Endothelial cell of umbilical vein (primary cell): ENCODE data around the gene CRHR2. TPM values are rescaled to one million over a fixed set of nuclear protein-coding genes. Genes with fewer than 3 reads are reported as not detected.

ENCODE experiments used
- BruUV-seq: library from RNA; stranded (reverse); fragments of 400-500 nt; replicated peaks from 2 replicates; lab custom pipeline; 2021; lab: Mats Ljungman, UMichigan
- CTCF ChIA-PET: fragments of 300-600, 350-600 bp; sonication (Branson Sonifier 250); formaldehyde crosslinking; loops from one replicate; lab custom pipeline; 2021; ENCODE audit warnings: antibody characterized with exemption, inconsistent platforms; lab: Charles Lee
- POLR2A ChIA-PET: fragments of 300-600, 350-600 bp; sonication (Branson Sonifier 250); formaldehyde crosslinking; loops from one replicate; lab custom pipeline; 2021; ENCODE audit warnings: antibody characterized with exemption, inconsistent platforms; lab: Charles Lee
- DNase-seq: peaks from one replicate; pipeline ENCODE4 v3.0.0-alpha.2; 2011; ENCODE audit warnings: low read depth, low spot score
- FAIRE-seq: peaks from 2 replicates; lab custom pipeline; 2011; peaks lifted over from hg19 to GRCh38; lab: Jason Lieb, UNC
- H2AFZ ChIP-seq: 2 replicates; pipeline ENCODE4 v1.6.0; 2012; ENCODE audit warnings: low read depth, low read length, control low read depth, inconsistent platforms
- H3K27ac ChIP-seq: 2 replicates; pipeline ENCODE4 v1.5.1; 2011; ENCODE audit warnings: low read depth, mild to moderate bottlenecking, control low read depth, low read length, moderate library complexity; ENCODE audit not compliant: insufficient read depth
- H3K27me3 ChIP-seq, 2 experiments: 2 replicates each; pipeline versions ENCODE4 v1.6.0 to v1.6.1; 2011; ENCODE audit warnings: low read length in 2 of 2, mixed read lengths in 1 of 2; ENCODE audit not compliant: control insufficient read depth in 2 of 2, insufficient read depth in 2 of 2
- H3K36me3 ChIP-seq, 2 experiments: 2 replicates in 1 of 2; 3 replicates in 1 of 2; pipeline ENCODE4 v1.5.1; 2011; ENCODE audit warnings: low read length in 2 of 2, mild to moderate bottlenecking in 1 of 2, moderate library complexity in 1 of 2; ENCODE audit not compliant: control insufficient read depth in 2 of 2, insufficient read depth in 2 of 2; ENCODE audit errors: extremely low read depth in 1 of 2
- H3K4me1 ChIP-seq: 3 replicates; pipeline ENCODE4 v1.5.1; 2011; ENCODE audit warnings: mild to moderate bottlenecking, low read length; ENCODE audit not compliant: control insufficient read depth, insufficient read depth; ENCODE audit errors: extremely low read depth
- H3K4me2 ChIP-seq: 2 replicates; pipeline ENCODE4 v1.6.1; 2011; ENCODE audit warnings: low read length, control low read depth, mixed read lengths; ENCODE audit not compliant: insufficient read depth
- H3K4me3 ChIP-seq, 3 experiments: fragments of 200-600 bp in 1 of 3; sonication (generic), shearing (Covaris generic) in 1 of 3; replicated peaks in 1 of 3; 2 replicates each; pipeline ENCODE4 v1.5.1; 2011 to 2016; ENCODE audit warnings: control low read depth in 3 of 3, low read length in 3 of 3, mild to moderate bottlenecking in 2 of 3, inconsistent platforms in 1 of 3, low read depth in 1 of 3, moderate library complexity in 1 of 3; ENCODE audit not compliant: insufficient read depth in 1 of 3
- H3K79me2 ChIP-seq: 2 replicates; pipeline ENCODE4 v1.6.0; 2012; ENCODE audit warnings: low read length, inconsistent platforms; ENCODE audit not compliant: control insufficient read depth, insufficient read depth
- H3K9ac ChIP-seq: replicated peaks from 2 replicates; pipeline ENCODE3; 2011; ENCODE audit warnings: low read length, control low read depth; ENCODE audit not compliant: insufficient read depth; ENCODE audit errors: extremely low read depth
- H3K9me1 ChIP-seq: replicated peaks from 3 replicates; pipeline ENCODE4 v1.6.0; 2011; ENCODE audit warnings: mild to moderate bottlenecking, low read length; ENCODE audit not compliant: control insufficient read depth, insufficient read depth; ENCODE audit errors: extremely low read depth
- H3K9me3 ChIP-seq: replicated peaks from 2 replicates; pipeline ENCODE4 v1.5.1; 2012; ENCODE audit warnings: low read length, inconsistent platforms; ENCODE audit not compliant: control insufficient read depth, insufficient read depth
- H4K20me1 ChIP-seq: replicated peaks from 2 replicates; pipeline ENCODE3; 2011; ENCODE audit warnings: mild to moderate bottlenecking, low read length; ENCODE audit not compliant: control insufficient read depth, insufficient read depth; ENCODE audit errors: extremely low read depth
- EZH2 ChIP-seq: IDR thresholded peaks from 2 replicates; pipeline ENCODE4 v1.6.1; 2012; ENCODE audit warnings: borderline replicate concordance, low read depth, mild to moderate bottlenecking, moderate library complexity, low read length, inconsistent platforms; ENCODE audit not compliant: severe bottlenecking
- FOS ChIP-seq: IDR thresholded peaks from 2 replicates; pipeline ENCODE4 v1.6.1; 2011; ENCODE audit warnings: mild to moderate bottlenecking, low read length, moderate library complexity, borderline replicate concordance; ENCODE audit not compliant: insufficient read depth
- GATA2 ChIP-seq: IDR thresholded peaks from 2 replicates; pipeline ENCODE4 v1.7.0; 2011; ENCODE audit warnings: low read depth, mild to moderate bottlenecking, moderate library complexity, mixed read lengths, low read length; ENCODE audit not compliant: insufficient read length, insufficient read depth
- JUN ChIP-seq: IDR thresholded peaks from 2 replicates; pipeline ENCODE4 v1.6.1; 2011; ENCODE audit warnings: borderline replicate concordance, low read depth; ENCODE audit not compliant: insufficient read length, insufficient read depth
- MYC ChIP-seq: IDR thresholded peaks from one replicate; pipeline ENCODE4 v1.6.1; 2011; ENCODE audit warnings: mild to moderate bottlenecking, low read depth, low read length
- POLR2A ChIP-seq: IDR thresholded peaks from 2 replicates; pipeline ENCODE4 v1.6.1; 2012; ENCODE audit warnings: low read depth, mild to moderate bottlenecking, control low read depth, low read length
- POLR2AphosphoS5 ChIP-seq: IDR thresholded peaks from 2 replicates; pipeline ENCODE4 v1.6.1; 2012; ENCODE audit warnings: low read depth, mild to moderate bottlenecking, control low read depth, low read length, moderate library complexity; ENCODE audit not compliant: insufficient read depth
- dilution Hi-C: fragments of 300-500 bp; cut with MboI; formaldehyde crosslinking; loops from one replicate; pipeline ENCODE4 v1.15.0; 2019; ENCODE audit warnings: low sequenced_read_pairs; ENCODE audit not compliant: extremely low pct_ligation_motif_present
- intact Hi-C: fragments of 100-400 bp; cut with micrococcal nuclease; formaldehyde crosslinking; loops from one replicate; pipeline ENCODE4 v1.10.0; 2022
- polyA plus RNA-seq, 4 experiments: library from polyadenylated mRNA; depleted of rRNA in 3 of 4; stranded (reverse) in 3 of 4; unstranded in 1 of 4; fragments of >200 nt; gene quantifications; 2 replicates each; pipeline versions ENCODE4 v1.2.1 to v1.2.3, GENCODE V29; 2011 to 2012; ENCODE audit warnings: missing spikeins in 1 of 4
- total RNA-seq: library from RNA; stranded (reverse); gene quantifications from 2 replicates; pipeline ENCODE4 v1.2.3, GENCODE V29; 2021
- TF ChIP-seq, protein P1 (sequence below), 2 donors: IDR thresholded peaks; 1 replicate in 1 of 2; 2 replicates in 1 of 2; pipeline ENCODE4 v1.5.1; 2011; ENCODE audit warnings: low read length in 2 of 2, mild to moderate bottlenecking in 2 of 2, moderate library complexity in 2 of 2, control low read depth in 1 of 2, inconsistent platforms in 1 of 2, low read depth in 1 of 2; ENCODE audit not compliant: insufficient read depth in 1 of 2; ENCODE audit errors: extremely low read depth in 1 of 2
- TF ChIP-seq, protein P2 (sequence below): IDR thresholded peaks from 2 replicates; pipeline ENCODE4 v1.6.1; 2011; ENCODE audit not compliant: insufficient read depth, insufficient read length

Gene CRHR2
- total and polyA plus RNA-seq, 2 donors (not counting 3 experiments of a cell fraction or from before 2014, with no cell fraction given): not detected

DNA sequence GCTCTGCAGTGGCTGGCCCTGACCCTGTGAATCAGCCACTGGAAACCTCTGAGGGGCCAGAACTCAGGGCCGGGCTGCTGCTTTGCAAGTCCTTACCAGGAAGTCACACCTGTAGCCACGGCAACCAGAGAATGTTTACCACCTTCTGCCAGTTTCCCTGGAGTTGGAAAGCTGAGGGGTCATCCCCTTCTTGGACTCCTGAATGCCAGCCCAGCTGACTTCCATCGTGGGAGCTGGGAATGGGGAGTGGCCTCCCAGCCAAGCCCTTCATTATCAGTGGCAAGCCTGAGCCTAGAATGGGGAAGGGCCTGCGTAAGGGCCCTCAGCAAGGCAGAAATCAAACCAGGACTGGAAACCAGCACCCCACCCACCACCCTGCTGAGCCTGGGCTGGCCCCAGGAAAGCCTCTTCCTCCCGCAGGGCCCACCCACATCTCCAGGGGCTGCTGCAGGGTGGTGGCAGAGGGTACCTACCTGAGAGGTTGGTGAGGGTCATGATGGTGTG lies 6.5 kb upstream of the CRHR2 start:
- H3K9me1 ChIP-seq: no peaks in the 10 kb centered on the region
- no peaks in the 10 kb centered on the region for H3K36me3 ChIP-seq
- no peak overlapping the region for H2AFZ ChIP-seq
- no peaks in the 10 kb centered on the region for H4K20me1 ChIP-seq
- no peak overlapping the region for H3K4me2 ChIP-seq
- intact Hi-C loops (no loop called here), dilution Hi-C loops (no loop called here)
- H3K27me3 ChIP-seq: peaks cover 12 to 14% of the 10 kb centered on the region in 2 experiments
- CTCF ChIA-PET: no interaction called here
- no peak for TF ChIP-seq GATA2
- no peak for TF ChIP-seq POLR2A
- POLR2A ChIA-PET: no interaction called here
- H3K79me2 ChIP-seq: no peaks in the 10 kb centered on the region
- no peak for FAIRE-seq
- DNase-seq: no peak
- no peaks in the 10 kb centered on the region for H3K4me1 ChIP-seq
- H3K27ac ChIP-seq: no peak overlapping the region
- H3K4me3 ChIP-seq: no peak overlapping the region
- no TSS peak for BruUV-seq
- no peaks in the 10 kb centered on the region for H3K9me3 ChIP-seq
- no peak overlapping the region for H3K9ac ChIP-seq

DNA sequence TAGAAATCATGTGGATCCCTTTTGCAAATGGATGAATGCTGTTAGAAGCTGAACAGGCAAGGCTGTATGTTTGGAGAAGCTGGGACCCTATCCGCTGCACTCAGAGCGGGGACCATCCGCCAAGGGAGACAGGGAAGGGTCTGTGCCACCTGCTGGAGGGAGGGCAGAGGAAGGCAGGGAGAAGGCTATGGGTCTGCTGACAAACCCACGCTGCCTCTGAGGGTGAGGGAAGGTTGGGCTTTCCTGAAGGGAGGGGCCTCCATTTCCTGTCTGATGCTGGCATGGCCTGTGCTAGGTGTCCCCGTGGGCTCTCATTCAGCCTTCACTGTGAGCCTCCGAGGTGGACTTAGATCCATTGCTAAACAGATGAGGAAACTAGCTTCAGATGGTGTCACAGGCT lies 5.3 kb upstream of the CRHR2 start:
- no peak overlapping the region for H3K4me2 ChIP-seq
- TF ChIP-seq FOS (no peak), GATA2 (no peak), JUN (no peak), MYC (no peak), POLR2A (no peak), POLR2AphosphoS5 (no peak), EZH2 (no peak)
- TF ChIP-seq, protein P1, sequence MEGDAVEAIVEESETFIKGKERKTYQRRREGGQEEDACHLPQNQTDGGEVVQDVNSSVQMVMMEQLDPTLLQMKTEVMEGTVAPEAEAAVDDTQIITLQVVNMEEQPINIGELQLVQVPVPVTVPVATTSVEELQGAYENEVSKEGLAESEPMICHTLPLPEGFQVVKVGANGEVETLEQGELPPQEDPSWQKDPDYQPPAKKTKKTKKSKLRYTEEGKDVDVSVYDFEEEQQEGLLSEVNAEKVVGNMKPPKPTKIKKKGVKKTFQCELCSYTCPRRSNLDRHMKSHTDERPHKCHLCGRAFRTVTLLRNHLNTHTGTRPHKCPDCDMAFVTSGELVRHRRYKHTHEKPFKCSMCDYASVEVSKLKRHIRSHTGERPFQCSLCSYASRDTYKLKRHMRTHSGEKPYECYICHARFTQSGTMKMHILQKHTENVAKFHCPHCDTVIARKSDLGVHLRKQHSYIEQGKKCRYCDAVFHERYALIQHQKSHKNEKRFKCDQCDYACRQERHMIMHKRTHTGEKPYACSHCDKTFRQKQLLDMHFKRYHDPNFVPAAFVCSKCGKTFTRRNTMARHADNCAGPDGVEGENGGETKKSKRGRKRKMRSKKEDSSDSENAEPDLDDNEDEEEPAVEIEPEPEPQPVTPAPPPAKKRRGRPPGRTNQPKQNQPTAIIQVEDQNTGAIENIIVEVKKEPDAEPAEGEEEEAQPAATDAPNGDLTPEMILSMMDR (IDR thresholded peaks at IDR 0.05; ENCODE audit: extremely low read depth in 1 of 2, insufficient read depth in 1 of 2, low read depth in 1 of 2, low read length in 2 of 2): no peak
- TF ChIP-seq, protein P2, sequence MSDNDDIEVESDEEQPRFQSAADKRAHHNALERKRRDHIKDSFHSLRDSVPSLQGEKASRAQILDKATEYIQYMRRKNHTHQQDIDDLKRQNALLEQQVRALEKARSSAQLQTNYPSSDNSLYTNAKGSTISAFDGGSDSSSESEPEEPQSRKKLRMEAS: no peak
- no peak overlapping the region for H3K4me3 ChIP-seq
- H3K9ac ChIP-seq: no peak overlapping the region
- H3K27me3 ChIP-seq: peaks cover 23 to 24% of the 10 kb centered on the region in 2 experiments
- H4K20me1 ChIP-seq: no peaks in the 10 kb centered on the region
- intact Hi-C loops: no loop called here
- no TSS peak for BruUV-seq
- no peaks in the 10 kb centered on the region for H3K36me3 ChIP-seq
- no peak overlapping the region for H2AFZ ChIP-seq
- no peaks in the 10 kb centered on the region for H3K4me1 ChIP-seq
- DNase-seq (no peak), FAIRE-seq (no peak)
- H3K9me3 ChIP-seq: no peaks in the 10 kb centered on the region
- H3K9me1 ChIP-seq: no peaks in the 10 kb centered on the region
- no peak overlapping the region for H3K27ac ChIP-seq
- CTCF ChIA-PET: interaction anchor here (0.5 to 1.8 kb wide), 2 partner anchors 16 to 297 kb away, joined by 3 to 5 read pairs; no protein-coding TSS in a partner anchor
- no peaks in the 10 kb centered on the region for H3K79me2 ChIP-seq
- POLR2A ChIA-PET: no interaction called here
- dilution Hi-C loops: no loop called here
